Lung (tissue), 13 donors: ENCODE data around the gene MORN2. TPM values are rescaled to one million over a fixed set of nuclear protein-coding genes. Genes with fewer than 3 reads are reported as not detected.

Experiments
- ATAC-seq: fragments of 200-7000 bp; cut with Tn5 transposase; one replicate; pipeline ENCODE4 v1.9.1; 2020; ENCODE audit warnings: moderate number of reproducible peaks; ENCODE audit not compliant: insufficient read depth, low FRiP score
- DNase-seq, 3 donors: peaks; one replicate each; pipeline ENCODE4 v3.0.0-alpha.2; 2013 to 2017
- H3K27ac ChIP-seq, 2 donors: one replicate each; pipeline ENCODE4 v1.5.1; 2013; ENCODE audit warnings: mild to moderate bottlenecking in 2 of 2, moderate library complexity in 2 of 2, control low read depth in 1 of 2, inconsistent platforms in 1 of 2, low read depth in 1 of 2, low read length in 1 of 2
- H3K27me3 ChIP-seq, 3 donors: one replicate each; pipeline ENCODE4 v1.5.1; 2013; ENCODE audit warnings: low read length in 2 of 3; ENCODE audit not compliant: control insufficient read depth in 3 of 3, insufficient read depth in 3 of 3
- H3K36me3 ChIP-seq, 4 donors: one replicate each; pipeline ENCODE4 v1.5.1; 2013; ENCODE audit warnings: low read length in 4 of 4, mild to moderate bottlenecking in 1 of 4, moderate library complexity in 1 of 4; ENCODE audit not compliant: control insufficient read depth in 4 of 4, insufficient read depth in 4 of 4
- H3K4me1 ChIP-seq, 5 donors: one replicate each; pipeline ENCODE4 v1.5.1; 2013; ENCODE audit warnings: low read length in 5 of 5, mild to moderate bottlenecking in 2 of 5, moderate library complexity in 1 of 5; ENCODE audit not compliant: control insufficient read depth in 5 of 5, insufficient read depth in 5 of 5
- H3K4me3 ChIP-seq: one replicate; pipeline ENCODE4 v1.5.1; 2013; ENCODE audit warnings: mild to moderate bottlenecking, control low read depth, moderate library complexity
- H3K9ac ChIP-seq, 2 donors: one replicate each; pipeline ENCODE4 v1.5.1; 2013; ENCODE audit warnings: low read length in 2 of 2, control low read depth in 1 of 2; ENCODE audit not compliant: insufficient read depth in 1 of 2
- H3K9me3 ChIP-seq, 4 donors: one replicate each; pipeline ENCODE4 v1.5.1; 2013; ENCODE audit warnings: low read length in 3 of 4, mild to moderate bottlenecking in 1 of 4, moderate library complexity in 1 of 4; ENCODE audit not compliant: control insufficient read depth in 4 of 4, insufficient read depth in 3 of 4
- WGBS, 2 donors: extraction: QIAGEN DNeasy Blood & Tissue Kit; methylation state at CpG; one replicate each; pipeline ENCODE4 v1.1.7; 2013; 5-methylcytosine and 5-hydroxymethylcytosine counted together
- polyA plus RNA-seq, 2 donors: library from polyadenylated mRNA; stranded (reverse); fragments of 200-250 nt; gene quantifications; one replicate each; pipeline ENCODE4 v1.2.1, GENCODE V29; 2013
- small RNA-seq: library from RNA; depleted of rRNA; stranded (forward); fragments of <200 nt; gene quantifications from one replicate; pipeline ENCODE3, GENCODE V24; 2014; ENCODE audit warnings: low replicate concordance
- total RNA-seq, 2 donors: library from RNA; depleted of rRNA in 1 of 2; stranded (reverse); fragments of >200 nt in 1 of 2; gene quantifications; one replicate each; pipeline ENCODE4 v1.2.1, GENCODE V29; 2014 to 2021
- TF ChIP-seq, protein P1 (sequence below): IDR thresholded peaks from 2 replicates; pipeline ENCODE4 v1.5.1; 2012; ENCODE audit warnings: mild to moderate bottlenecking; ENCODE audit errors: control extremely low read depth, extremely low read depth
- donor health status: control.
- donor health status: control.
- donor health status: Bipolar disorder and iron deficiency.
- donor health status: healthy.
- donor health status: DM: yes; HTN: yes; CAD: no.

The MORN2 gene
- total and polyA plus RNA-seq, 4 donors: 28.1 to 60.7 (median 30.7) TPM

DNA sequence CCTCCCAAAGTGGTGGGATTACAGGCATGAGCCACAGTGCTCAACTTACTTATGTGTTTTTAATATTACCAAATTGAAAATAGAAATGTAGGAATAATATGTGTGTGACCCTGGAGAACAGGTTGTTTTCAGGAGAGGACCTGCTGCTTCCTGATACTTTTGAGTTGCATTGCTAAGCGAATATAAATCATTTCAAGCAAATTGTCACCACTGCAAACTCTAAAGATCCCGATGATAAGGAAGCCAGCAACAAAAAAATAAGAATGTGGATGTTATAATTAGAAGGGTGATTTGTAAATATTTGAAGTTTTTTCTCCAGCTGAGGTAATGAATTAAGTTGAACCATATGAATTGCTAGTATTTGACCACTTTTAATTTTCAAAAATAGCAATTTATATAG lies 54.8 kb downstream of the MORN2 start:
- peaks cover 0 to 2% (median 0%) of the 10 kb centered on the region in 3 donors for H3K27me3 ChIP-seq
- TF ChIP-seq, protein P1, sequence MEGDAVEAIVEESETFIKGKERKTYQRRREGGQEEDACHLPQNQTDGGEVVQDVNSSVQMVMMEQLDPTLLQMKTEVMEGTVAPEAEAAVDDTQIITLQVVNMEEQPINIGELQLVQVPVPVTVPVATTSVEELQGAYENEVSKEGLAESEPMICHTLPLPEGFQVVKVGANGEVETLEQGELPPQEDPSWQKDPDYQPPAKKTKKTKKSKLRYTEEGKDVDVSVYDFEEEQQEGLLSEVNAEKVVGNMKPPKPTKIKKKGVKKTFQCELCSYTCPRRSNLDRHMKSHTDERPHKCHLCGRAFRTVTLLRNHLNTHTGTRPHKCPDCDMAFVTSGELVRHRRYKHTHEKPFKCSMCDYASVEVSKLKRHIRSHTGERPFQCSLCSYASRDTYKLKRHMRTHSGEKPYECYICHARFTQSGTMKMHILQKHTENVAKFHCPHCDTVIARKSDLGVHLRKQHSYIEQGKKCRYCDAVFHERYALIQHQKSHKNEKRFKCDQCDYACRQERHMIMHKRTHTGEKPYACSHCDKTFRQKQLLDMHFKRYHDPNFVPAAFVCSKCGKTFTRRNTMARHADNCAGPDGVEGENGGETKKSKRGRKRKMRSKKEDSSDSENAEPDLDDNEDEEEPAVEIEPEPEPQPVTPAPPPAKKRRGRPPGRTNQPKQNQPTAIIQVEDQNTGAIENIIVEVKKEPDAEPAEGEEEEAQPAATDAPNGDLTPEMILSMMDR: no peak
- H3K4me1 ChIP-seq: peaks cover 0 to 3% (median 0%) of the 10 kb centered on the region in 5 donors
- no peak overlapping the region for H3K27ac ChIP-seq
- DNase-seq (no peak), ATAC-seq (no peak)
- H3K36me3 ChIP-seq: no peaks in the 10 kb centered on the region
- H3K9me3 ChIP-seq: no peaks in the 10 kb centered on the region
- no peak overlapping the region for H3K9ac ChIP-seq
- WGBS, 2 donors: 52 to 67% methylated on average over 2 of the region's 2 CpGs
- H3K4me3 ChIP-seq: no peak overlapping the region

Small RNAs within 50 kb of the gene (small RNA-seq; reads per million reads assigned to genes)
- not detected for gene RNU6-851P

Other genes with a start within 250 kb of the MORN2 start
- gene GALM, start 209.9 kb upstream of the MORN2 start, total RNA-seq: 10 to 100 TPM; 18.3 to 25.5 TPM
- gene GALM, start 209.9 kb upstream of the MORN2 start, polyA plus RNA-seq: 1 to 10 TPM; 7.6 to 9.9 TPM
- gene SRSF7, start 124.6 kb upstream of the MORN2 start, total RNA-seq: 100 to 1,000 TPM in 1 of 2 donors, 10 to 100 TPM in 1; 95.1 to 108 TPM
- 100 to 1,000 TPM; 151 to 155 TPM for gene SRSF7, start 124.6 kb upstream of the MORN2 start, polyA plus RNA-seq
- 10 to 100 TPM; 10.6 to 11.3 TPM for gene GEMIN6, start 97.8 kb upstream of the MORN2 start, total RNA-seq
- 10 to 100 TPM in 1 of 2 donors, 1 to 10 TPM in 1; 7.1 to 18.5 TPM for gene GEMIN6, start 97.8 kb upstream of the MORN2 start, polyA plus RNA-seq
- 10 to 100 TPM; 18.3 to 33.6 TPM for gene DHX57, start within 50 bp of the MORN2 start, total RNA-seq
- 1 to 10 TPM; 6.2 to 7.7 TPM for gene DHX57, start within 50 bp of the MORN2 start, polyA plus RNA-seq
- gene ARHGEF33, start 13.9 kb downstream of the MORN2 start, total RNA-seq: 1 to 10 TPM in 1 of 2 donors, under 1 TPM in 1; 0.64 to 5.5 TPM
- gene ARHGEF33, start 13.9 kb downstream of the MORN2 start, polyA plus RNA-seq: under 1 TPM; 0.23 to 0.71 TPM
- 10 to 100 TPM; 22.4 to 97.6 TPM for gene SOS1, start 245.1 kb downstream of the MORN2 start, total RNA-seq
- 1 to 10 TPM; 3.9 to 6.7 TPM for gene SOS1, start 245.1 kb downstream of the MORN2 start, polyA plus RNA-seq